ENCODE data around the gene GPC4.

GPC4 gene

DNA sequence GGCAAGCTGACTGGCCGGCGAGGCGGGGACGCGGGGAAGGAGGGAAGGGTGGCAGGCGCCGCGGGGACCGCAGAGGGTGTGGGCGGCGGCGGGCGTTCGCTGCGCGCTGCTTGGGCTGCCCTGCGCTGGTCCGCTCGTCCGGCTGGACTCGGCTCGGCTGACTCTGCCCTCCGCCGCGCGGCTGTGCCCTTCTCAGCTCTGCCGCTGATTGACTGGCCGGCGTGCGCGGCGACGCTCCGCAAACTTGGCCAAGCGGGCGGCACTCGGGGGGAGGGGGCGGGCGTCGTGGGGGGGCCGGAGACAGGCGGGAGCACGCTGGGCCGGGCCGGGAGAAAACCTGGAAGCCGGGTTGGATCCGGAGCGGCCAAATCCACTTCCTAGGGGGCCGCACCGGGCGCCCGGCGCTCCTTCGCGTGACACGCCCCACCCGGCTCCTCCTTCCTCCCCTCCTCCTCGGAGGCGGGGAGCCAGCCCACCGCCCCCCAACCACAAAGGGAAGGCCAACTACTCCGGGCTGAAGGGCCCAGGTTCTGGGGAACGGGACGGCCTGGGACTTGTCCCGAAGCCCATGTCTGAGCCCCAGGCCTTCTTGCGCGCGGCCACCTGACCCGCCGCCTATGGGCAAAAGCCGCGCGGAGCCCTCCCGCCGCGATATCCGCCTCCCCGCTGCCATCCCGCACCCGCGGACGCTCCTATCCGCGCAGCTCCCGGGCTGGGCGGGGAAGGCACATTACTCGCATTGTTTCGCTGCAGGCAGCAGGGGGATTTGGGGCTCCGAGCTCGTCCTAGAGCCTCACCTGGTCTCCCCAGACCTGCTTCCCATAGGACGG is at the start of gene GPC4:
GPC4 (minus strand) TSS at position 214 of the 830 bp plus-strand sequence. CDS start 524 bp downstream, outside the sequence.
- peak; percentile 33 for DNase-seq

DNA sequence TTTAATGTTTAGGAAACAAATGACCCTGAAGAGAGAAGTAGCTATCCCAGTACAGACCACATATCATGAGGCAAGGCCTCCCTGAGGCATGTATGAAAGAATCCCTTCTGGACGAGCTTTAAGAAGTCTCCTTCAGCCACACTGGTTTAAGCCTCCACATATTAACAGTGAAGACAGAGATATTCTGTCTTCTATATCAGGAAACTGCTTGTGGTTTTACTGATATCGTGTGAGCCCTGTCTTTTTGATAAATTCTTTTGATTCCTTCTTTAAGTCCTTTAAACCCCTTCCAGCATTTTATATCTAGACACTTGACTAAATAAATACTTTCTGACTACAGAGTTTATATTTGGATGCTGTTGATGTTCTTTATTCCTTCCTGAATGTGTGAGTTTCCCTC is 45.9 kb upstream of the GPC4 start:
- DNase-seq = no peak

DNA sequence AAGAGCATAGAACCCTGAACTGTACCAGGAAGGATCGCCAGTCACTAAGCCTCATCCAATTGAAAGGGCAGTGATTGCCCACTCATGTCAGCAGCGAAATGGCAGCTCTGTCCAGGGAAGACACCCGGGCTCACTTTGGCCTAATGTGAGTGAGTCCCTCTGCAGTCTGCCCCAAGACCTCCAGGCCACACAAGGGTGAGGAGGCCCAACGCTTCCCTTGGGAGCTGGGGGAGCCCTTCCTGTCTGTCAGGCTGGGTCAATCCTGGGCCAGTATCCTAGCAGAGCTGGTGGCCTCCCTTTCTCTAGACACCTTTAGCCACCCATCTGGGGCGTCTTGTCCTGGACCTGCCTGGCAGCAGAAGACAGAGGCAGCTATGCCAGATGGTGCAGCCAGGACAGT is 39.6 kb upstream of the GPC4 start:
- DNase-seq = no peak

DNA sequence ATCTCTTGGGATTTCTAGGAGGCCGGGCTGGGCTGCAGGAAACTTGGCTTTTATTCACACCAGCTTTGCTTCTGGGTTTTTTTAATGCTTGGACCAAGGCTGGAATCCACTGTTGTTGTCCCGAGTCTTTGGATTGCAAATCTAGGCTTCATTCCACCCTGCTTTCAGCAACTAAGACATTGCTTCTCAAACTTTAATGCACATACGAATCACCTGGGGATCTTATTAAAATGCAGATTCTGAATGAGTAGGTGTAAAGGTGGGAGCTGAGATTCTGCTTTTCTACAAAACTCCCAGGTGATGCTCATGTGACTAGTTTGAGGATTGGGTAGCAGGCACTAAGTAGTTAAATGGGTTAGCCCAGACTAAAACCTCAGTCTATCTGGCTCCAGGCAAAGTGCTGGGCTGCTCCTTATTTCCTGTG is 39.2 kb upstream of the GPC4 start:
- no peak for DNase-seq

DNA sequence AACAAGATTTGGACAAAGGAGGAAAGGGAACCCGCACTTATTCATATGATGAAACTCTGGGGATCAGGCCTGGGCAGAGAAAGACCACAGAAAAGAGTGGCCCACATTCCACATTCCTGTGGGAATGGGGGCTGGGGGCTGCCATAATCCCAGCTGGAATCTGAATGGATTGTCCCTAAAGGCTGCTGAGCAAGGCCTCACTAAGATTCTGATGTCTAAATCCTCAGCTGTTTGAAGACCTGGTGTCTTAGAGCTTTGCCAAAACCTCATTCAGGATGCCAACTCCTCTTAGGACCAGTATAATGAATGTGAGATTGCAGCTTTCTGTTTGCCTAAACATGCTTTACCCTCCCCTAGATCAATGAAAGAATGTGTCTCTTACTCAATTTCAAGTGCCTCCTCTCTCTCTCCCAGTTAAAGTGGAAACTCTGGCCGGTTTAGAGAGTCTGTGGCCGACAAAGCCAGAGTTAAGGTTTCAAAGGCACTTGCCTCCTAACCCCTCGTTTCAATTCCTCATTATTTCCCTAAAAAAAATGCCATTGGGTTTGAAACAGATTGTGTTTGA is 33.3 kb upstream of the GPC4 start:
- DNase-seq = no peak

DNA sequence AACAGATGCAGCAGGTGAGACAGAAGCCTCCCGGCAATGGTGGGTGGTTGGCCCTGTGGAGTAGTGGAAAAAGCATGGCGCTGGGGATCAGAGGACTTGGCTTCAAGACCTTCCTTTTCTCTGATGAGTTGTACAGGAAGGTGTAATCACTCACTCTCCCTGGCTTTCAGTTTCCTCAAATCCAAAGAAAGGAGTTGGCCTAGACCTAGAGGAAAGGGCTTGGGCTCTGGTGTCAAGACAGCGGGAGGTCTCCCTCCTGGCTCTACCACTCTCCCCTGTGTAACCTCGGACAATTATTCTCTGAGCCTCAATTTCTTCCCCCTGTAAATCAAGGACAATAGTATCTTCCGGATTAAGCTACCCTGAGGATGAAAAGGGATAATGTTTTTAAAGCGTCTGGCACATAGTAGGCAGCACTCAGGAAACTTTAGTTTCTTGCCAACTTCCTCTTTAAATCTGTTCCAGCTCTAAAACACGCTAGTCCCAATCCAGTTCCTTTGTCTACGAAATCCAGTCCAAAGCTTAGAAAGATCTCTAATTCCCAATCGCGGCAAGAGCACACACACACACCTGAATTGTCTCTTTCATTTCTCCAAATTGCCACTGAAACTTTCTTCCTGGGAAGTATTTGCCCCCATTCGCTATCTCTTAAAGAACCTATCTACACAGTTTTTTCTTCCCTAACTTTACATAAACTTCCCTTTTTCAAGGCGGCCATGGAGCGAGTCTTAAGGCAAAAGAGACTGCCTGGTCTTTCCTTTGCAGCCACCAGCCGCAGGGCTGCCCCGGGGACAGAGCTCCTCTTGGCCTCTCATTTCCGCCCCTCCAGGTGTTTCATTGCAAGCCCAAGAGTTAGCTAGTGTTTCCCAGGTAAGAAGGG is 29.9 kb upstream of the GPC4 start:
- peak; percentile 56 for DNase-seq

DNA sequence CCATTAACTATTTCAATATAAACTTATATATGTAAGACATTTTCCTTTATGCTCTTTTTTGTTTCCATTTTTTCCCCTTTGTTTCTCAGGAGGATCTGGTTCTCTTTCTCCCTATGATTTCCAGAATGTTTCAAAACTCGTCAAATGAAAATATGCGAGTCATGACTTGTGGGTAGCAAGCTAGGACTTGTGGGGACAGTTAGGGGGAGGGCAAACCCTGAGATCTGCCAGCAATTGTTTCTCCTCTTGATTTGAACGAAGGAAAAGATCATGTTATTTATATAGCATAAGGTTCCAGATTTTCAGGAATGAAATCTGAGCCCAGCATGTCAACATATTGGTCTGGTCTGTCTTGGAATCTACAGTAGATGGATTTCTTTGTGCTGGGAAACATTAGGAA is 28.9 kb upstream of the GPC4 start:
- no peak for DNase-seq

DNA sequence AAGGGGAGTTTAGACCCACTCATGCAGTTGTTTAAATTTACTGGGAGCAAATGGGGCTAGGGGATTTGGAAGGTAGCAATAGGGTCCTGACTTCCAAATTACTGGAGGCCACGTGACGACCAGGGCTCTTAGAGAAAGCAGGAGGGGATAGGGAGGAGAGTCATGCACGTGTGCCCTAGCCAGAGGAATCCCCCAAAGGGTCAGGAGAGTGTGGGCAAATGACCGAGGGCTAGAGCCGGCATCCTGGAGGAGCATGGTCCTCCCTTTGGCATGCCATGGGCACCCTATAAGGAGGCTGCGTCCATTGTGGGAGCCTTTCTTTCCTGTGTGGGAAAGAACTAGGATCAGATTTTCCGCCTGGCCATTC is 25.5 kb upstream of the GPC4 start:
- no peak for DNase-seq

DNA sequence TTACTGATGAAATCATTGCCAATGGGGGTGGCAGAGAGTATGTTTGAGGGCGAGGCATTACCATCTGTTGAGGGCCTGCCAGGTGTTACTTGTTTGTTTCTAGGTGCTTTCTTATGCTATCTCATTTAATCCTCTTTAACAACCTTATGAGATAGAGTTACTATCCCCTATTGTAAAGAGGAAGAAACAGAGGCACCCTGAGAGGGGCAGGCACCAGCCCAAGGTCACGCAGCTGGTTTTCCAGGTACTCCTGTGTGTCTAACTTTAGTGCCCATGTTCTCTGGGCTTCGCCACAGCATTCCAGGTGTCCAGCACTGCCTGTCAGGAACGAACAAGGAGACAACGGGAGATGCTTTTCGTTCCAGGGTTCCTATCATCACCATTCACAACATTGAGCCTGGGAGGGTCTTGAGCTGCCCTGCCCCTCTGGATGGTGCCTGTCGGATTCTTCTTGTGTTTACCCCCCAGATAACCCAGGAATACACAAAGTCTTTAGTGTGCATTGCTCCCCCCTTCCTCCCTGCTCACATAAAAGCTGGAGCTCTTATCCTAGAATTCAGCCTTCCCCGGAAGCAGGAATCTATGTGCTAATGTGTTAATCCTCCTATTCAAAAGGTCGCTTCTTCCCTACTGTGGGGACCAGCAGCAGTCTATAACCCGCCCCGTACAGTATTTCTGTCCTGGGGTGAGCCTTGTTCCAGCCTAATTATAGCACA is 24.9 kb upstream of the GPC4 start:
- no peak for DNase-seq

DNA sequence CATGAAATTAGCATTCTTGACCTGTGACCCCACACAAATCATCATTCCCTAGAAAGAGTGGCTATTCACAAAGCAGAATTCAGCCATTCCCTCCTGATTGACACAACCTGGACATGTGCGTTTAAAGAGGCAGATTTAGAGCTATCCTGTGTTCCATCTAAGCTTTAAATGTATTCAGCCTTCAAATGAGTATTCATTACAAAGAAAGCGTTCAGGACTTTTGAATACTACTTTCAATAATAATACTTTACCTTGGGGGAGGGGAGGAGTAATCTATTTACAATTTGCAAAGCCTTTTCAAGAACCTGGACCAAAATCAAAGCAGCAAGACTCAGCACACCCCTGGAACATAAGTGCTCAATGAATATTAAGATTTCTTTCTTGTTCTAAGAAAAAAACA is 22.5 kb upstream of the GPC4 start:
- no peak for DNase-seq

DNA sequence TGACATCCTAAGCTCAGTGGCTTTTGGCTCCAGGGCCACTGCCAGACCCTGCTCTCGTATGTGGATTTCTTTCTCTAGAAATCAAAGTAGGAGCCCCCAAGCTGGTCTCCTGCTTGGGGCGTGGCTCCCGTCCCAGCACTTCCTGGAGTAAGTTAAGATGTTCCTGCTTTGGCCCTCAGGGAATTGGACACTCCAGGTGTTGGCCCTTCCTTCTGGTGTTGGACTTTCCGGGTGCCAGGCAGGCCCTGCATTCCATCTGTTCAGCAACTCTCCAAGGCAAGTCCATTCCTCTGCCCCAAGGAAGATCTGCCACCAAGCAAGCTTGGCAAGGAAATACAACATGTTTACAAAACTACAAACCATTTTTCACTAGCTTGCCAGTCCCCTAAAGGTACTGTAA is 22.1 kb upstream of the GPC4 start:
- DNase-seq = no peak

DNA sequence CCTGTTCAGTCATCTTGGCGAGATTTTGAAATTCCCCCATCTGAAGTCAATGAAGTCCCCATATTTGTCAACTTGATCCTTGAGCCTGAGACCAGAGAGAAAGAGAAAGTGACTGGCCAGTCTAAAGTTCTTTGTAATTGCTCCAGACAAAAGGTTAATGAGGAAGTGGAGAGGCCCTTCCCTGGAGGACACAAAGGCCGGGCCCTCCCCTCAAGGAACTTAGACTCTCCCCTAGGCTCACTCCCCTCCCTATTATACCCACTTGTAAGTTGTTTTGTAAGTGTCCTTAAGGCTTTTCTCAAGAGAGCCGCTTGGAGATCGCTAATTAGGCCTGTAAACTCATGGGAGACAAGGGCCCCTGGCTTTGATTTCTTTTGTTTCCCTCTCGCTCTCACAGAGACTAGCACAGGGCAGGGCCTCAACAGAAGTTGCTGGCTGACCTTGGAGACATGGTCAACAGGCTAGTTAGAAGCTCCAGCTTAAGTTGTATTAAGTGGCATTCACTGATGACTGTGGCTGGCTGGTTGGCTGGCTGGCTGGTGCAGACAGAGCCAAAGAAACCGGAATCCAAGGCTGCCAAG is 20.3 kb upstream of the GPC4 start:
- DNase-seq = no peak

DNA sequence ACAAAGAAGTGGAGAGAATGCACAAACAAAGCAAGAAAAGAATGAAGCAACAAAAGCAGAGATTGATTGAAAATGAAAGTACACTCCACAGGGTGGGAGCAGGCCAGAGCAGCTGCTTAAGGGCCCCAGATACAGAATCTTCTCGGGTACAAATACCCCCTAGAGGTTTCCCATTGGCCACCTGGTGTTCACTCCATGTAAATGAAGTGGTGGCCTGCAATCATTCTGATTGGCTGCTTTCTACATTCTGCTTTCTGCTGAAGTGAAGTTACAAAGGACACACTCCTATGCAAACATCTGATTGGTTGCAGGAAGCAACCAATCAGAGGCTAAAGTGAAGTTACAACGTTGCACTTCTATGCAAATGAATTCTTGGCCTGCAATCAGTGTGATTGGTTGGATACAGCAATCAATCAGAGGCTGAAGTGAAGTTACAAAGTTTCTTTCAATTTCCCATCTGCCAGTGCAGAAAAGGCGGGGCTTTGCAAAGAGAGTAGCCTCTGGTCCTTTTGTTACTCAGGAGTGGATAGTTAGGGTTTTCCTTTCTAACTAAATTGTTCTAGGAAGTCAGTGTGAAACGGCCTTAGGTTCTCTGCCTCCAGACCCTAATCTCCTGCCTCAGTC is 19.0 kb upstream of the GPC4 start:
- no peak for DNase-seq

DNA sequence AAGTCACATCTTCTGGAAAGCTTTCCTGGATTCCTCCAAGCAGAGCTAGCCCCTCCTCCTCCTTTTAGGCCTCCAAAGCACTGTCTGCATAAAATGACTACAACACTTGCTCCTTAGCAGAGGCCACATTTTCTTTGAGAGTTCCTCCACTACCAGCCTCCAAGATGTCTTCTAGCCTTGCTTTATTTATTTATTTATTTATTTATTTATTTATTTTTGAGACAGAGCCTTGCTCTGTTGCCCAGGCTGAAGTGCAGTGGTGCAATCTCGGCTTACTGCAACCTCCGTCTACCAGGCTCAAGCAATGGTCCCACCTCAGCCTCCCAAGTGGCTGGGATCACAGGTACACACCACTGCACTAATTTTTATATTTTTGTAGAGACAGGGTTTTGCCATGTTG is 4.6 kb upstream of the GPC4 start:
- DNase-seq = no peak

DNA sequence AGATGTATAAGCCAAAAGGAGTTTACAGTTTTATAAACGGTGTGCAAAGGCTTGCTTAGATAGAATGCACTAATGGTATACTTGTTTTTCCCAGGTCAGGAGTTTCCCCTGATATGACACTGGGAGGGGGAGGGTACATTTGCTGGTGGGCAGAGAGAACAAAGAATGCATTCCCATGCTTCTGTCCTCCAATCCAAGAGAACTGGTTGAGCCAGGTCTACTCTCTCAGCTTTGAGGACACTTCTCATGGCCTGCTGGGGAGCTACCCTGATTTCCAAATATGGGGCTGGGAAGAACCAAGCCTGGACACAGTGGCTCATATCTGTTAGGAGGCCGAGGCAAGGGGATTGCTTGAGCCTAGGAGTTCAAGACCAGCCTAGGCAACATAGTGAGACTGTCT is 3.3 kb upstream of the GPC4 start:
- no peak for DNase-seq

DNA sequence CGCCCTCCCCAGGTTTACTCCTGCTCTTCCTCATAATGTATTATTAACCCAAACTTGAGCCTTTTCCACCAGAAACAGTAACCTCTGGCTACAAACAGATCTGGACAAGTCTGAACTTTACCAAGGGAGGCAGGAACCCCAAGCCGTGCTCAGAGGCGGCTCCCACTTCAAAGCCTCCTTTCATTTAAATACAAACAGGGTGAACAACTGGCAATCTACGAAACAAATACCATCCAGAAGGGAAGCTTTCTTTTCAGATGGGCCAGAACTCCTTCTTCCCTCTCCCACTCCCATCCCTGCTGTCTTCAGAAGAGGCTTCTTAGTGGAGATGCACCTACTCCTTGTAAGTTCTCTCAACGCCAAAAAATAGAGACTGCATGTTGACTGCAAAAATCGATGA is 2.1 kb upstream of the GPC4 start:
- DNase-seq = no peak

DNA sequence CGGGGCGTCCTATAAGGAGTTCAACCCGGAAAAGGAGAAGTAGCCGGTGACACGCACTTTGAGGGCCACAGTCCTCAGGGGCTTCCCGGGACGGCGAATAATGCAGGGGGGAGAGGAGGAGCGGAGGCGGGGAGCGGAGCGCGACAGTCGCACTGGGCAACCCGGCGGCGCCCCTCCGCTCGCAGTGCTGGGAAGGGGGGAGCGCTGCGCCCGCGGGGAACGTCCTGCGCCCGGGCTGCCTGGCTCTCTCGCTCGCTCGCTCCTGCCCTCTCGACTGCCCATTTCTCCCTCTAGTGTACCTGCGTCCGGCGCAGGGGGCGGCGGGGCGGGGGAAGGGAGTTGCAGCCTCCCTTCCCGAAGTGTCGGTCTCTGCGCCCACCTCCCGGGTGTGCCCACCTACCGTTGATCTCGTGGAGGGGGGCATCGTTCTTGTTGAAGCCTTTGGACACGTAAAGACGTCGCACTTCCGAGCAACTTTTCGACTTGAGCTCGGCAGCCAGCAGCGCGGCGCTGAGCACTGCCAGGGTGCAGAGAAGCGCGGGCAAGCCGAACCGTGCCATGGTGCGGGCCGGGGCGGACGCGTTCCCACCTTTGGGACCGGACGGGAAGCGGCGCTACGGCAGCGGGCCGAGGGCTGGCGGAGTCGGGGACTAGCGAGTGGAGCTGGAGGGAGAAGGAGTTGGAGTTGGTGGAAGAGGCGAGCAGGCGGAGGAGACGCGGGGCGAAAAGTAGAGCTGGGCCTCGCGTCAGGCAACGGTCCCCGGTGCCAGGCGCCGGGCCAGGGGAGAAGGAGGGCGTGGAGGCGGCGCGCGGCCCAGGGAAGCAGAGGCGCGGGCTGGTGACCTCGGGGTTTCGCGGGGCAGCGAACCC is 648 bp downstream of the GPC4 start:
- DNase-seq = no peak

DNA sequence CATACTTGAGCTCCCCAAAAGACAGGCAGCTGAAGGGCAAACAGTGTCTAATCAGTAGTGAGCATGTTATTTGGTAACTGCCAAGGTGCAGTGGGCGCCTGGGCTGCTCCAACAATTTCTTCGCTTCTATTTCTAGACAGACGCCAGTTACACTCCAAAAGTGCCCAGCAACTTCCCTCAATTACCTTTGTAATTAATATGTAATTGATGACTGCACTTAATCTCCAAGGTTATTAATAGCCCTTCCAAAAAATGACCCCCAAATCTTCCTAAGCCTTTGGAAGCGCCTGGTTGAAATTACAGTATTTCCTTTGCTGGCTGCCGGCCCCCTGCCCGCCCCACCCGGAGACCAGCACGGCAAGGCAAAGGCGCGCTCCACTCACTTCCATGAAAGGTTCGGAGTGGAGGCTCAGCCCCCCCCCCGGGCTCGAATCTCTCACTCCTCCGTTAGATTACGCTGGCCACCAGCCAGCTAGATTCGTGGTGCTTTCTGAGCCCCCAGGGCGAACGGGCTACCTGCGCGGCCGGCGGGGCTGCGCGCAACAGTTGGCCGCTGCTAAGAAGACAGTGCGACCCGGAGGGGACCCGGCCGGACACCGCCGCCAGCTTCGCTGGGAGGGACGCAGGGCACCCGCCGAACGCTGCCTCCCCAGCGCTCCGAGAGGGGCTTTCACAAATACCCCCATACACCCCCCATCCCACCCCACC is 1.9 kb downstream of the GPC4 start:
- no peak for DNase-seq

DNA sequence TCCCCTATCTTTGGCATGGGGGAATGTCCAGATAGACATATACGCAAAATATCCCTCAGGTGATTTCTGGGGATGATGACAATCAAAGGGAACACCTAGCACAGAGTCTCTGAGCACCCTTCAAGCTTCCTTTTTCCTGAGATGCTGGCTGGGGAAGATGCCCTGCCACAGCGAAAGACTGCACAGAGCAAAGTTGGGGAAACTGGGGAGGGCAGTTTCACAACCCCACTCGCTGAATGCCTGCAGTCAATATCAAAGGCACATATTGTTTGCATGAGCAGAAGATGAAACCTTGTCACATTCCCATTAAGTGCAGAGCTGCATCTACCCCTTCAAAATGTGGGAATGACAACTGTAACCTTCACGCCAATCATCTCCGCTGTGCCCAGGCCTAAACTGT is 2.6 kb downstream of the GPC4 start:
- no peak for DNase-seq

DNA sequence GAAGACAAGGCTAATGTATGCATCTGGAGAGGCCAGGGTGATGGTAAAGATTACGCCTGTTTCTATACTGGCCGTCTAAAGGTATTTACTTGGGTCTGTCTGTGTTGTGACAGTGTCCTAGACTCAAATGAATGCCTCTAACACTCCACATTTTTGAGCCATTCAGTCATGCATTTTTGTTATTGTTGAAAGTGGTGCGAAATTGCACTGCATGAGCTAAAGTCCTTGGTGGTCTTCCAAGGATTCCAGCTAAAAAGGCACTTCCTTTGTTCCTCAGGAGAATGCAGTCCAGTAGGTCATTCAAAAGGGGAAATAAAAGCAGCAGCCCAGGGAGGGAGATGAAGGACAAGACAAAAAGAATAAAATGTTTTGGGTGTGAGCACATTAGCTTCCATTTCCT is 3.0 kb downstream of the GPC4 start:
- no peak for DNase-seq

DNA sequence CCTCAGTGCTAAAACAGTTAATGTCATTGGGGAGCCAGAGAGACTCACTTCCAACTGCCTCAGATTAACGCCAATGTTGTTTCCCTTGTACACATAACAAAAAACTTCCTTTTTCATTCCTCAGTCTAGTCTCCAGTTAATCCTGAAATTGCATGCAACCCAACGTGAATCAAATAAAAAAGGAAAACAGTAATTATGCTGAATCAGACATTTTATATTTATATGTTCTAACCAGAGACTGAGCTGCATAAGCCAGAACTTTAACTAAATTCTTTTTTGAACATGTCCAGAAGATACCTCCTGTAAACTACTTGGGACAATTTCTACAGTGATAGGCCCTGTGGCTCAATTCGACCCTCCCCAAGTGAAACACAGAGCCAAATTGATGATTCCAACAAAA is 4.7 kb downstream of the GPC4 start:
- DNase-seq = no peak

All from NCI-H774 (cell line).